ENCODE measurements around the gene ZNF608.

Gene ZNF608

DNA sequence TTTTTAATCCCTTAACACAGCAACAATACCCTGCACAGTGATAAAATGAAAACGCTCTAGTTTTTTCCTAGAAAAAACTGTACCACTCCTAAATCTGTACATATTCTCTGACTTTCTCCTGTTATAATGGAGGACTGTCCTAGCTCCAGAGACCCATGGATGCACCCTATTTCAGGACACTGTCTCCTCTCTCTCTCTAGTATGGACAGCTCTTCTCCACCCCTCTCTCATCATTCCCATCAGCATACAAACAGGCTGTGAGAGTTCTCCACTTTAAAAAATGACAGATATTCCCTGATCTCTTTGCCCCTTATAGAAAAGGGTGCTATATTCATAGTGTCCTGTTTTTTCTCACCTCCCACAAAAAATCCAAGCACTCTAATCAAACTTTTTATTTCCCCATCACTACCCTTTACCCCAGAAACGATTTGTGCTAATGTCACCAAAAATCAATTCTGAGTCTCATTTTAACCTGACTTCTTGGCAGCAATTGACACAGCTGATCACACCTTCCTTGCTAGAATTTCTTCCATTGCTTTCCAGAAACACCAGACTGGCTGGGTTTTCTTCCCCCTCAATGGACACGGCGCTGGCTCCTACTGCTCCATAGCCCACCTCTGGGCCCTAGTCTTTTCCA, 20.7 kb downstream of the ZNF608 start:
- no peak overlapping the region for H3K27ac Mint-ChIP-seq
- H3K4me1 Mint-ChIP-seq, result peaks cover 28 to 61% of the 10 kb centered on the region in 2 donors
- DNase-seq (no peak), ATAC-seq (replicated peaks) (no peak)
- peak overlapping the region in 1 of 2 donors; percentile 1 for H3K4me3 Mint-ChIP-seq
- peaks cover 0 to 10% of the 10 kb centered on the region in 2 donors for H3K36me3 Mint-ChIP-seq
- peaks cover 4% of the 10 kb centered on the region in 2 donors for H3K9me3 Mint-ChIP-seq
- H3K27me3 Mint-ChIP-seq, result no peaks in the 10 kb centered on the region

DNA sequence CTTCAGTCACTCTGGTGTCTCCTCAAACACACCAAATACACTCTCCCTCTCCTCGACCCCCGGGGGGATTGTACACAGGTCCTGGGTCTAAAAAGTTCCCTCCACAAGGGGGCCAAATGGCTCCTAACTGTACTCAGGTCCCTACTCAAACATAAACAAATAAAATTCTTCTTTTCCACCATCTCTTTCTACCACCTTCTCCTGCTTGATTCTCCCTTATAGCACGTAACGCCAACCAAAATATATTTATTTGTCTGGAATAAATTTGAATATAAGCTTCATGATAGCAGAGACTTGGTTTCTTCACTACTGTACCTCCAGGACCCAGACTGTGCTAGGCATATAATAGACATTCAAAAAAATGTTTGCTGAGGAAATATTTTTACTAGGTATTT, 21.4 kb downstream of the ZNF608 start:
- ATAC-seq (replicated peaks) (peak; percentile 52 to 61), DNase-seq (no peak)
- peak overlapping the region; percentile 77 for H3K27ac Mint-ChIP-seq
- peaks cover 4% of the 10 kb centered on the region in 2 donors for H3K9me3 Mint-ChIP-seq
- H3K4me3 Mint-ChIP-seq, result peak overlapping the region; percentile 5 to 72
- peaks cover 26 to 56% of the 10 kb centered on the region in 2 donors for H3K4me1 Mint-ChIP-seq
- H3K27me3 Mint-ChIP-seq, result no peaks in the 10 kb centered on the region
- H3K36me3 Mint-ChIP-seq, result peaks cover 0 to 10% of the 10 kb centered on the region in 2 donors

DNA sequence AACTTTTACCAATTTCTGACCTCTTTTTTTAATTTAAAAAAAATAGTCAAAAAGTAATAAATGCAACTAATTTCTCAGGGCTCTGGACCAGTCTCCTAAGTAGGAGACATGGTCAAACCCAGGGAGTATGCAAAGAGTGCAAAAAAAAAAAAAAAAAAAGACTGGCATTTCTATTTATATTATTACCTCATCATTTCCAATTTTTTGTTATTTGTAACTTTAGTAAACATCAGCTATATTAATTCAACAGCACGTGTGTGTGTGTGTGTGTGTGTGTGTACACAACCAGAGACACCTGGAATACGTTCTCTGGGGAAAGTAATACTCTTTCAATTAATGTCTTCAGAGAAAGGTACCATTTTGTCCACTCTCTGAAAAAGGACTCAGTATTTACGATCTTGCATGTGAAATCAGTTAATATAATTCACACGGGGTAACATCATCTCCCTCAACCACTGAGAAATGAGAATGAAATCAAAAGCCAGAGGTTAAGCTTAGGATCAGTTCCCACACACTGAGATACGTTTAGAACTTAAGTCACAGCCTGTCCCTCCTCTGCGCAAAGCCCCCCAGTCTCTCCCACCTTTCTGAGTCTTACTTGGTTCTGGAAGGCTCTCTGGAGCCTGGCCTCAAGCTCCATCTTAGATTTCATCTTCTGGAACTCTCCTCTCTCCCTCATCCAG, 21.9 kb downstream of the ZNF608 start:
- peaks cover 0 to 10% of the 10 kb centered on the region in 2 donors for H3K36me3 Mint-ChIP-seq
- peaks cover 24 to 51% of the 10 kb centered on the region in 2 donors for H3K4me1 Mint-ChIP-seq
- peak overlapping the region; percentile 5 to 72 for H3K4me3 Mint-ChIP-seq
- DNase-seq (no peak), ATAC-seq (replicated peaks) (no peak)
- no peaks in the 10 kb centered on the region for H3K27me3 Mint-ChIP-seq
- peaks cover 4% of the 10 kb centered on the region in 2 donors for H3K9me3 Mint-ChIP-seq
- H3K27ac Mint-ChIP-seq, result peak overlapping the region; percentile 77

DNA sequence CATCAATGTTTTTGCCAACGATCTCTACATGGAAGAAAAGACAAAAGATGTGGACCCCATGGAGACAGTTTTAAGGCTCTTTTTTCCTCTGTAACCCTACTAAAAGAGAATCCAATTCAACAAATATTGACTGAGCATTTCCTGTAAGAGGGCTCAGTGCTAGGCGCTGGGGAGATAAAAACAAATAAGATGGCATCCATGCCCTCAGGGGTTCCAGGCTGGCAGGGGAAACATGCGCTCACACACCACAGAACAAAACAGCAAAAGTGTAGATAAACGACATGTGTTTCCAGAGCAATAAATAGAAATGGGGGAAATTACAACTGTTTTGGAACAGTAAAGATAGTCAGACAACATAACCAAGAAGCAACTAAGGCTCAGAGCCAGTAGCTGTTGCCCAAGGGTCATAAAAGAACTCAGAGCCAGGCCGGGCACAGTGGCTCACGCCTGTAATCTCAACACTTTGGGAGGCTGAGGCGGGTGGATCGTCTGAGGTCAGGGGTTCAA, 25.2 kb downstream of the ZNF608 start:
- no peak for DNase-seq

DNA sequence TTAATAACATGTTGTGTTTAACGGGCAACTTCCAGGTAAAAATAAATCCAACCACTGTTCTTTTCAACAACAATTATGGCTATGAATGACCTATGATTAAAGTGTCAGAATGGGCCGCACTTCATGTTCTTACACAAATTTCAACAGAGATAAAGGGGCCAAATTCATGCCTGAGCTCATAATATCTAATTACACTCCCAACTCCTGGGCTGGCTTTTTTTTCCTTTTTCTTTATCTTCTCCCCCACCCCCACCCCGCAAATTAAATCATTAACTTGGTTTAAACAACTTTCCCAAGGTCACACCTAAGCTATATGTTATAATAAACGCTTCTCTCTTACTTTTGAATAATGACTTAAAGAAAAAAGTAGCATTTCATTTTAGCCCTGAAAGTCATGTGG, 25.8 kb downstream of the ZNF608 start:
- no peak overlapping the region for H3K4me3 Mint-ChIP-seq
- no peak for ATAC-seq (replicated peaks)

More for the DNA sequence above, 25.2 kb downstream of the ZNF608 start:
- peaks cover 0 to 6% of the 10 kb centered on the region in 2 donors for H3K36me3 Mint-ChIP-seq
- no peak overlapping the region for H3K4me3 Mint-ChIP-seq
- no peaks in the 10 kb centered on the region for H3K27me3 Mint-ChIP-seq
- H3K4me1 Mint-ChIP-seq, result peaks cover 24 to 44% of the 10 kb centered on the region in 2 donors
- no peak for ATAC-seq (replicated peaks)
- peaks cover 0 to 1% of the 10 kb centered on the region in 2 donors for H3K9me3 Mint-ChIP-seq
- H3K27ac Mint-ChIP-seq, result peak overlapping the region; percentile 32

DNA sequence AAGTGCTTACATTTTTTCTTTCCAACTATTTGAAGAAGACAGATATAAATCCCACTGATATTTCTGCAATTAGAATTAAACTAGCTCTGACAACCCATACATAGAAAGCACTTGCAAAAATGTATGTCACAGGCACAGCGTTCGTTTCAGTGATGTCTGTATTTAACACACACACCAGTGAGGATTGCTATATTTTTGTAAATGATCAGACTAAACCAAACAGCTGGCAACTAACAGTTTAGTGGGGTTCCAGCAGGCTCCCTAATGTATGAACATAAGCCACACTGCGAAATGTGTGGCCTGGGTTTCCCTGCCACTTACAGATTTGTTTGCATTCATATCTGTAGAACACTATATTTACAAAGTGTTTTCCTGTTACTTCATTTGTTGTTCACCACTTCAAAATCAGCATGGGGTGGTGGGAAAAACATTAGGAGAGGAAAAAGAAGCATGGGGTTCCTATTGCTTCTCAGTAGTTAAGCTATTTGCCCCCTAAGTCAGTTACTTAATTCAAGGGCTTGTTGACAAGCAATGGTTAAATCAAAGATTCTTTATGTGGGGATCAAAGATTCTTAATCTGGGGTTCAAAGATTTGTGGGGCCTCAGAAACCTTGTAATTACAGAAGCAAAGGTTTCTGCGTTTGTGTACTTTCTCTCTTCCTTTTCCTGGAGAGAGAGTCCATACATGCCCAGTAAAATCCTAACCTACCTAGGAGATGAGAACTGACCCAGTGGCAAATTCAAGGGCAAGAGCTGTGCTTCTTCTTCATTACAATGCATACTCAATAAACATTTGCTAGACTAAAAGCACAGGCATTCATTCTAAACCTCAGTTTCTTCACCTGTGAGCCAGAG, 27.1 kb downstream of the ZNF608 start:
- no peak for DNase-seq
- Mint-ChIP-seq H3K9me3 (no peaks in the 10 kb centered on the region), H3K27ac (no peak overlapping the region), H3K27me3 (no peaks in the 10 kb centered on the region), H3K36me3 (peaks cover 0 to 5% of the 10 kb centered on the region in 2 donors), H3K4me3 (no peak overlapping the region), H3K4me1 (peaks cover 17 to 27% of the 10 kb centered on the region in 2 donors)
- no peak for ATAC-seq (replicated peaks)

More for the DNA sequence above, 25.8 kb downstream of the ZNF608 start:
- H3K36me3 Mint-ChIP-seq, result peaks cover 0 to 5% of the 10 kb centered on the region in 2 donors
- H3K27ac Mint-ChIP-seq, result no peak overlapping the region
- no peak for DNase-seq
- H3K9me3 Mint-ChIP-seq, result no peaks in the 10 kb centered on the region
- peaks cover 21 to 37% of the 10 kb centered on the region in 2 donors for H3K4me1 Mint-ChIP-seq
- no peaks in the 10 kb centered on the region for H3K27me3 Mint-ChIP-seq

DNA sequence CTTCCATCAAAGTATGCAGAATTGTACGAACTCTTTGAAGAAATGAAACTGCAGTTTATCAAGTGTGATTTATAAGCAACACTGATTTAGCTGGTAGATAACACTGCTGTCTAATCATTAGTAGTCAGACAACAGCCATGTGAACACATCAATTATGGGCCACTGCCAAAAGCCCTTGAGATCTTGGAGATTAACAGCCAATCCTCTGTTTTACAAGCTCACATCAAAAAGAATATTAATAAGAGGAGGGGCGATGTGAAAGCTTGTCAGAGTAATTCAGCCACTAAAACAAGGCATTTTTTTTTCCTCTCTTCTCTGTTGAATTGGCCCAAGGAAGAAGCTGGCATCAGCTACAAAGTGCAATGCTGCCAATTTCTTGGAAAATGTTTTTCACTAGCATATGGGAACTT, 28.1 kb downstream of the ZNF608 start:
- H3K36me3 Mint-ChIP-seq, result peaks cover 0 to 4% of the 10 kb centered on the region in 2 donors
- no peak for DNase-seq
- no peak for ATAC-seq (replicated peaks)
- H3K9me3 Mint-ChIP-seq, result no peaks in the 10 kb centered on the region
- H3K4me3 Mint-ChIP-seq, result peak overlapping the region in 1 of 2 donors; percentile 14
- H3K4me1 Mint-ChIP-seq, result peaks cover 17 to 33% of the 10 kb centered on the region in 2 donors
- no peaks in the 10 kb centered on the region for H3K27me3 Mint-ChIP-seq
- H3K27ac Mint-ChIP-seq, result no peak overlapping the region

DNA sequence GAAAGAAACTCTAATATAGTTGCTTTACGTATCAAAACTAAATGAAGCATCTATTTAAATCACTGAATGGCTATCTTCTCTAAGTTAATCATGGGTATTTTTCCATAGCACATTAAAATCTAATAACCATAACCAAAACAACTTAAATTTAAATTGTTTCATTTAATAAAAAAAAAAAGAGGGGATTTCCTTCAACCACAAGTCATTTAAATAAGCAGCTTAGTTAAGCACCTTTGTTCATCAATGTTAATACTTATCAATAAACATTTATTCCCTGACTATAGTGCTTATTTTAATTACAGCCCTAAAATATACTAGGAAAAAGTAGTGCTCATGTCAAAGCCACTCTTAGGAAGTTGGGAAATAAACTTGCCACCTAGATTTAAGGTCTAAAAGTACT, 30.3 kb downstream of the ZNF608 start:
- Mint-ChIP-seq H3K27ac (no peak overlapping the region), H3K36me3 (peaks cover 7 to 8% of the 10 kb centered on the region in 2 donors), H3K9me3 (peaks cover 0 to 3% of the 10 kb centered on the region in 2 donors), H3K4me1 (peaks cover 27 to 51% of the 10 kb centered on the region in 2 donors), H3K4me3 (no peak overlapping the region), H3K27me3 (no peaks in the 10 kb centered on the region)
- ATAC-seq (replicated peaks) (no peak), DNase-seq (no peak)

DNA sequence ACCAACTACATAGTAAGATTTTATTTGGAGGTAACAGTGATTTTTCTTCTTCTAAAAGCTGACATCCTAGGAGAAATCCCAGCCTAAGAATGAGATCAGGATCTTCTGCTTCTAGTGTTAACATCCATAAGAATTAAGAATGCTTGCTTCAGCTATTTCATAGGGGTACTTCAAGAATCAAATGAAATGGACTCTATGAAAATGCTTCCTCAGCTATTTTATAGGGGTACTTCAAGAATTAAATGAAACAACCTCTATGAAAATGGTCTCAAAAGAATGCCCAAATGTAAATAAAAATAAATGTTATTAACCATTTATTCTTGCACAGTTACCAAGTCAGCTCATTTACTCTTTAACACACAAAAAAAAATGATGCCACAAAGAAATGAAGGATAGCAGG, 31.5 kb downstream of the ZNF608 start:
- H3K9me3 Mint-ChIP-seq, result peaks cover 0 to 3% of the 10 kb centered on the region in 2 donors
- peaks cover 7 to 8% of the 10 kb centered on the region in 2 donors for H3K36me3 Mint-ChIP-seq
- peaks cover 27 to 54% of the 10 kb centered on the region in 2 donors for H3K4me1 Mint-ChIP-seq
- ATAC-seq (replicated peaks) (no peak), DNase-seq (no peak)
- no peaks in the 10 kb centered on the region for H3K27me3 Mint-ChIP-seq
- H3K4me3 Mint-ChIP-seq, result no peak overlapping the region
- H3K27ac Mint-ChIP-seq, result no peak overlapping the region

DNA sequence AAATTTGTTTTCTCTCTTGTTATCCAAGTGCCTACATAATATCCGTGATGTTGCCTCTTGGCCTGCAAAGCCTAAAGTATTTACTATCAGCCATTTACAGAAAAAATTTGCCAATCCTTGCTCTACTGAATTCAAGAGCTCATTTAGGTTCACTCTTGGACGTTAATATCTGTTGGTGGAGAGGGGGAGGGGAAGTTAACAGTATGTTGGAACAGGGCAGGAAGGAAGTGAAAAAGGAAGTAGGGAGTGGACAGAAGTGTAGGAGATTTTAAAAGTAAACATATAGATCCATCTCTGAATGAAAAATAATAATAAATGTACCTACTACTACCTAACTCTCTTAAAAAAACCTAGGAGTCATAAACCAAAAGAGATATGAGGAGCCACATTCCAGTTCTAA, 32.8 kb downstream of the ZNF608 start:
- Mint-ChIP-seq H3K27me3 (no peaks in the 10 kb centered on the region), H3K9me3 (peaks cover 0 to 3% of the 10 kb centered on the region in 2 donors), H3K4me3 (no peak overlapping the region), H3K27ac (no peak overlapping the region), H3K4me1 (peaks cover 25 to 60% of the 10 kb centered on the region in 2 donors), H3K36me3 (peaks cover 7 to 8% of the 10 kb centered on the region in 2 donors)
- ATAC-seq (replicated peaks) (no peak), DNase-seq (no peak)

DNA sequence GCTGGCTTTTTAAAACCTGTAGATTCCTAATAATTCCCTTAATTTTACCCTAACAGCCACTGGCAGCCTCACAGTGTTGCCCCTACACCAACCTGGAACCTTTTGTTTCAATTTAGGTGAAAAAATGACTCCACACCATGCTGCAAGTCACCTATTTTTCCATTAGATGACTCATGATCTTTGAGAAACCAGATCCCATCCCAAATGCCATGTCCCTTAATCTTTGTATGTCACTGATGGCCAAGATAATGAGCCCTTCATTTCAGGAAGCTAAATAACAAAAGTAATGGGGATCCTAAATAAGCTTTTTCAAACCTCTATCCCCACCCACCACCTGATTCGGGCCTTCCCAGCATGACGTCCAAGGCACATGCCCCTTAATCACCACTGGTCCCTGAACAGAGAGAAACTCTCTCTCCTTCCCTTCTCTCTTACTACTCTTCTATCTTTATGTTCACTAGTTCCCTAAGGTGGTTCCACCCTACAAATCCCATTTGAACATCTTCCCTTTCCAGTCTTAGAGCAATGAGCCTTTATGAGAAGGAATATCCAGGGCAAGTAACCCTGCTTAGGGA, 33.6 kb downstream of the ZNF608 start:
- ATAC-seq (replicated peaks) (no peak), DNase-seq (no peak)
- Mint-ChIP-seq H3K27ac (peak overlapping the region; percentile 77), H3K36me3 (peaks cover 7 to 8% of the 10 kb centered on the region in 2 donors), H3K4me1 (peaks cover 22 to 60% of the 10 kb centered on the region in 2 donors), H3K4me3 (no peak overlapping the region), H3K9me3 (peaks cover 0 to 3% of the 10 kb centered on the region in 2 donors), H3K27me3 (no peaks in the 10 kb centered on the region)

DNA sequence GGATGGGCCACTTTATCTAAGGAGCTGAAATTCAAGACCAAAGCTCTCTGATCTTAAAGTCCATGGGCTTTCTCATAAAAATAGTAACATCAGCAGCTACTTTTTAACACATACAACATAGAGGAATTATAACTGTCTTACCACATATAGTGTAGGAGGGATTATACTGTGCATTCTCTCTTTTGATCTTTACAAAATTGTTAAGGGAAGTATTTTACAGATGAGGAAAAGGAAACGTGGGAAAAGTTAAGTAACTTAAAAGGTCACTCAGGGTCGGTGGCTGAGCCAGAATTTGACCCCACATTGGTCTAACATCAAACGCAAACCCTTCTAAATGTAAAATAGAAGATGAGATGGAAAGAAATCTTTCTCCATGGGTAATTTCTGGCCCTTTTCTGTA, 38.4 kb downstream of the ZNF608 start:
- Mint-ChIP-seq H3K4me1 (peaks cover 47 to 94% of the 10 kb centered on the region in 2 donors), H3K27ac (peak overlapping the region; percentile 85), H3K36me3 (peaks cover 6 to 7% of the 10 kb centered on the region in 2 donors), H3K27me3 (no peaks in the 10 kb centered on the region), H3K9me3 (peaks cover 0 to 3% of the 10 kb centered on the region in 2 donors), H3K4me3 (peak overlapping the region; percentile 69 to 73)
- DNase-seq (no peak), ATAC-seq (replicated peaks) (no peak)

DNA sequence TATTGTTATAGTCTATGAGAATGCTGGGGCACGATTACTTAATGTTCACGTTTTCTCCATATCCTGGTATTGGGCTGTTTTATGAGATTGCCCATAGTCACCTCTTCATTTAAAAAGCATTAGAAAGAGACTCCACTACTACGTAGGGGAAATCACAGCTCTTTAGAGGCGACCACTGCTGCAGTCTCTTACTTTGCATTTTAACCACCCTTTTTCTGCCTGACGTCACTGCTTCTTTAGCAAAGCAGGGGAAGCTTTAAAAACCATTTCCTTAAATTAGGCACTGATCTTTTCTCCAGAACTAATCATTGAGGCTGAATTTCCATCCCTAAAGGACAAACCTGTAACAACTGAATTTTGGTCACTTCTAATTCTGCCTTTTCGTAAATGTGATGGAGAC, 38.9 kb downstream of the ZNF608 start:
- peaks cover 44 to 94% of the 10 kb centered on the region in 2 donors for H3K4me1 Mint-ChIP-seq
- H3K36me3 Mint-ChIP-seq, result peaks cover 5 to 7% of the 10 kb centered on the region in 2 donors
- H3K27ac Mint-ChIP-seq, result peak overlapping the region; percentile 85
- peaks cover 0 to 3% of the 10 kb centered on the region in 2 donors for H3K9me3 Mint-ChIP-seq
- peak overlapping the region; percentile 69 to 73 for H3K4me3 Mint-ChIP-seq
- no peaks in the 10 kb centered on the region for H3K27me3 Mint-ChIP-seq
- DNase-seq (peak; percentile 44), ATAC-seq (replicated peaks) (peak; percentile 66)
